Lung (tissue), 12 donors: ENCODE measurements around the gene NYAP2. TPM values are rescaled to one million over a fixed set of nuclear protein-coding genes. Genes with fewer than 3 reads are reported as not detected.

ENCODE experiments used
- ATAC-seq: fragments of 200-7000 bp; cut with Tn5 transposase; one replicate; pipeline ENCODE4 v1.9.1; 2020; ENCODE audit warnings: moderate number of reproducible peaks; ENCODE audit not compliant: insufficient read depth, low FRiP score
- DNase-seq, 3 donors: peaks; one replicate each; pipeline ENCODE4 v3.0.0-alpha.2; 2013 to 2017
- H3K27ac ChIP-seq, 2 donors: one replicate each; pipeline ENCODE4 v1.5.1; 2013; ENCODE audit warnings: mild to moderate bottlenecking in 2 of 2, moderate library complexity in 2 of 2, control low read depth in 1 of 2, inconsistent platforms in 1 of 2, low read depth in 1 of 2, low read length in 1 of 2
- H3K27me3 ChIP-seq, 3 donors: one replicate each; pipeline ENCODE4 v1.5.1; 2013; ENCODE audit warnings: low read length in 2 of 3; ENCODE audit not compliant: control insufficient read depth in 3 of 3, insufficient read depth in 3 of 3
- H3K36me3 ChIP-seq, 4 donors: one replicate each; pipeline ENCODE4 v1.5.1; 2013; ENCODE audit warnings: low read length in 4 of 4, mild to moderate bottlenecking in 1 of 4, moderate library complexity in 1 of 4; ENCODE audit not compliant: control insufficient read depth in 4 of 4, insufficient read depth in 4 of 4
- H3K4me1 ChIP-seq, 5 donors: one replicate each; pipeline ENCODE4 v1.5.1; 2013; ENCODE audit warnings: low read length in 5 of 5, mild to moderate bottlenecking in 2 of 5, moderate library complexity in 1 of 5; ENCODE audit not compliant: control insufficient read depth in 5 of 5, insufficient read depth in 5 of 5
- H3K4me3 ChIP-seq: one replicate; pipeline ENCODE4 v1.5.1; 2013; ENCODE audit warnings: mild to moderate bottlenecking, control low read depth, moderate library complexity
- H3K9ac ChIP-seq, 2 donors: one replicate each; pipeline ENCODE4 v1.5.1; 2013; ENCODE audit warnings: low read length in 2 of 2, control low read depth in 1 of 2; ENCODE audit not compliant: insufficient read depth in 1 of 2
- H3K9me3 ChIP-seq, 4 donors: one replicate each; pipeline ENCODE4 v1.5.1; 2013; ENCODE audit warnings: low read length in 3 of 4, mild to moderate bottlenecking in 1 of 4, moderate library complexity in 1 of 4; ENCODE audit not compliant: control insufficient read depth in 4 of 4, insufficient read depth in 3 of 4
- CTCF ChIP-seq: IDR thresholded peaks from 2 replicates; pipeline ENCODE4 v1.5.1; 2012; ENCODE audit warnings: mild to moderate bottlenecking; ENCODE audit errors: control extremely low read depth, extremely low read depth
- WGBS, 2 donors: extraction: QIAGEN DNeasy Blood & Tissue Kit; methylation state at CpG; one replicate each; pipeline ENCODE4 v1.1.7; 2013; 5-methylcytosine and 5-hydroxymethylcytosine counted together
- polyA plus RNA-seq, 2 donors: library from polyadenylated mRNA; stranded (reverse); fragments of 200-250 nt; gene quantifications; one replicate each; pipeline ENCODE4 v1.2.1, GENCODE V29; 2013
- total RNA-seq, 2 donors: library from RNA; depleted of rRNA in 1 of 2; stranded (reverse); fragments of >200 nt in 1 of 2; gene quantifications; one replicate each; pipeline ENCODE4 v1.2.1, GENCODE V29; 2014 to 2021
- donor health status: control.
- donor health status: control.
- donor health status: Bipolar disorder and iron deficiency.
- donor health status: healthy.
- donor health status: DM: yes; HTN: yes; CAD: no.

NYAP2 gene
- total and polyA plus RNA-seq, 4 donors = 0.20 to 1.6 (median 0.83) TPM

- ATAC-seq = no peak
- no peak for DNase-seq
- Histone ChIP-seq H3K4me1 (no peaks in the 10 kb centered on the region), H3K27ac (no peak overlapping the region), H3K4me3 (no peak overlapping the region), H3K9me3 (peaks cover 0 to 1% (median 0%) of the 10 kb centered on the region in 4 donors), H3K36me3 (no peaks in the 10 kb centered on the region), H3K27me3 (no peaks in the 10 kb centered on the region), H3K9ac (no peak overlapping the region)
- no peak for TF ChIP-seq CTCF
These were observed 198.9 kb downstream of the NYAP2 start for GRCh38 chr2:225598426-225598825.

GRCh38 chr2:225598897-225599296 is 199.4 kb downstream of the NYAP2 start:
- H3K36me3 ChIP-seq = no peaks in the 10 kb centered on the region
- DNase-seq (no peak), ATAC-seq (no peak)
- no peaks in the 10 kb centered on the region for H3K27me3 ChIP-seq
- H3K4me3 ChIP-seq = no peak overlapping the region
- no peak for TF ChIP-seq CTCF
- no peaks in the 10 kb centered on the region for H3K4me1 ChIP-seq
- no peak overlapping the region for H3K9ac ChIP-seq
- WGBS, 2 donors = 56 to 61% methylated on average over 4 of the region's 4 CpGs
- H3K27ac ChIP-seq = no peak overlapping the region
- H3K9me3 ChIP-seq = peaks cover 0 to 1% (median 0%) of the 10 kb centered on the region in 4 donors

- Histone ChIP-seq H3K27ac (no peak overlapping the region), H3K9me3 (peaks cover 0 to 1% (median 0%) of the 10 kb centered on the region in 4 donors), H3K27me3 (no peaks in the 10 kb centered on the region), H3K4me1 (no peaks in the 10 kb centered on the region), H3K9ac (no peak overlapping the region), H3K36me3 (no peaks in the 10 kb centered on the region), H3K4me3 (no peak overlapping the region)
- no peak for TF ChIP-seq CTCF
- ATAC-seq = no peak
- WGBS, 2 donors = 76 to 85% methylated on average over 1 of the region's 1 CpG
- no peak for DNase-seq
These were observed 200.3 kb downstream of the NYAP2 start for GRCh38 chr2:225599856-225600255.

GRCh38 chr2:225600444-225600843 is 200.9 kb downstream of the NYAP2 start:
- Histone ChIP-seq H3K4me3 (no peak overlapping the region), H3K27ac (no peak overlapping the region), H3K4me1 (no peaks in the 10 kb centered on the region), H3K36me3 (no peaks in the 10 kb centered on the region), H3K9ac (no peak overlapping the region), H3K9me3 (peaks cover 0 to 1% (median 0%) of the 10 kb centered on the region in 4 donors), H3K27me3 (no peaks in the 10 kb centered on the region)
- DNase-seq (no peak), ATAC-seq (no peak)
- no peak for TF ChIP-seq CTCF
